OCI-LY1 (cell line): ENCODE measurements around the gene GET3.

Experiments used
- H2AFZ ChIP-seq: fragments of 200-600 bp; sonication (generic), shearing (Covaris generic); 2 replicates; pipeline ENCODE4 v1.6.0; 2014; ENCODE audit warnings: antibody characterized with exemption, mild to moderate bottlenecking, low read length
- H3F3A ChIP-seq: fragments of 200-600 bp; sonication (generic), shearing (Covaris generic); 2 replicates; pipeline ENCODE4 v1.6.0; 2014; ENCODE audit warnings: mild to moderate bottlenecking, antibody characterized with exemption, low read length, moderate library complexity; ENCODE audit not compliant: insufficient read depth
- H3K27ac ChIP-seq: fragments of 200-600 bp; sonication (generic); 2 replicates; pipeline ENCODE4 v1.5.1; 2014; ENCODE audit warnings: low read length, mixed run types, mild to moderate bottlenecking, low read depth; ENCODE audit not compliant: poor library complexity, severe bottlenecking
- H3K27me3 ChIP-seq: fragments of 200-600 bp; sonication (generic); 2 replicates; pipeline ENCODE4 v1.6.0; 2014; ENCODE audit warnings: antibody characterized with exemption, mild to moderate bottlenecking, low read length, moderate library complexity; ENCODE audit not compliant: insufficient read depth
- H3K36me3 ChIP-seq: fragments of 200-600 bp; sonication (generic); 2 replicates; pipeline ENCODE4 v1.6.1; 2014; ENCODE audit warnings: mild to moderate bottlenecking, antibody characterized with exemption, low read length, moderate library complexity, mixed read lengths; ENCODE audit not compliant: insufficient read depth
- H3K4me1 ChIP-seq: fragments of 200-600 bp; sonication (generic); 2 replicates; pipeline ENCODE4 v1.5.1; 2014; ENCODE audit warnings: mild to moderate bottlenecking, low read length, moderate library complexity; ENCODE audit not compliant: insufficient read depth, severe bottlenecking
- H3K4me2 ChIP-seq: fragments of 200-600 bp; sonication (generic), shearing (Covaris generic); 2 replicates; pipeline ENCODE4 v1.6.1; 2014; ENCODE audit warnings: low read length
- H3K4me3 ChIP-seq: fragments of 200-600 bp; sonication (generic); 2 replicates; pipeline ENCODE4 v1.5.1; 2014; ENCODE audit warnings: low read length, low read depth, mild to moderate bottlenecking, mixed read lengths; ENCODE audit not compliant: poor library complexity, severe bottlenecking
- H3K79me2 ChIP-seq: fragments of 200-600 bp; shearing (Covaris generic); 2 replicates; pipeline ENCODE4 v1.6.1; 2016; ENCODE audit warnings: mixed run types, low read length, mixed read lengths; ENCODE audit not compliant: insufficient read depth
- H3K9ac ChIP-seq: fragments of 200-600 bp; sonication (generic), shearing (Covaris generic); 2 replicates; pipeline ENCODE4 v1.6.1; 2014; ENCODE audit warnings: mild to moderate bottlenecking, low read length, mixed read lengths
- H3K9me2 ChIP-seq: fragments of 200-600 bp; sonication (generic), shearing (Covaris generic); 2 replicates; pipeline ENCODE4 v1.6.1; 2014; ENCODE audit warnings: low read depth, mild to moderate bottlenecking, low read length, mixed read lengths
- H3K9me3 ChIP-seq: fragments of 200-600 bp; shearing (Covaris generic); 2 replicates; pipeline ENCODE4 v1.6.1; 2014; ENCODE audit warnings: low read length, mixed read lengths
- H4K20me1 ChIP-seq: fragments of 200-600 bp; sonication (generic), shearing (Covaris generic); 2 replicates; pipeline ENCODE4 v1.6.0; 2016; ENCODE audit warnings: mild to moderate bottlenecking, low read length; ENCODE audit not compliant: insufficient read depth
- EZH2 ChIP-seq: fragments of 200-600 bp; sonication (generic), shearing (Covaris generic); IDR thresholded peaks from 2 replicates; pipeline ENCODE4 v1.8.0; 2017; ENCODE audit warnings: borderline replicate concordance, mixed run types, mild to moderate bottlenecking, antibody characterized with exemption, low read length, moderate library complexity, mixed read lengths
- TF ChIP-seq, protein P1 (sequence below): fragments of 200-600 bp; sonication (generic), shearing (Covaris generic); IDR thresholded peaks from 2 replicates; pipeline ENCODE4 v1.5.1; 2017; ENCODE audit warnings: mild to moderate bottlenecking, antibody characterized with exemption, low read length, moderate library complexity, mixed read lengths

GET3 gene

DNA sequence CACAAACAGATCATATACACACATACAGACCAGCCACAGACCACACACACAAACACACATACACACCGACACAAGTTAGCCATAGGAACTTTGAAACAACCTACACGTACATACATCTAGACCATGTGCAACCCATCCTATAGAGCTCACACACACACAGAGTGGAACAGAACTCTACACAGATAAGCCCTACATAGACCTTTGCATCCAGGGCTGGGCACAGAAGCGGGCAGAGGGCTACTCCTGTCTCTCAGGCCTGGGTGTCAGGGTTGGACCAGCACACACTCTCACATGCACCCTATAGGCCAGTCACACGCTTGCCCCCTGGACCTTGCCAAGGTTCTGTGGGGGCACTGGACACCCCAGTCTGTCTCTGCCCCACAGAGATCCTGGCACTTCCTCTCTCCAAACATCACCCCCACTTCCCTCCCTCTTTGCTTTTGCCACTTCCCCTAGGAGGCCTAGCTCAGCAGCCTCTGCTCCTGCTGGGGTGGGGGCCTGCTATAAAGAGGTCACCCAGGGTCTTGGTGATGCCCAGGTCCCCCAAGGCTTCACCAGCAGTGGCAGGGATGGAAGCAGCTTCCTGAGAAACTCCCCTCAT lies 48.2 kb downstream of the GET3 start:
- H3K36me3 ChIP-seq: no peaks in the 10 kb centered on the region
- peak overlapping the region; percentile 74 for H3K27ac ChIP-seq
- no peaks in the 10 kb centered on the region for H4K20me1 ChIP-seq
- H2AFZ ChIP-seq: no peak overlapping the region
- no peak overlapping the region; the same call in 1 of the 2 replicates for H3K9ac ChIP-seq
- H3K4me1 ChIP-seq: peaks cover 73% of the 10 kb centered on the region
- H3K4me3 ChIP-seq: no peak overlapping the region
- no peaks in the 10 kb centered on the region for H3K9me2 ChIP-seq
- no peak overlapping the region for H3K4me2 ChIP-seq
- H3K79me2 ChIP-seq: no peaks in the 10 kb centered on the region
- H3K27me3 ChIP-seq: no peaks in the 10 kb centered on the region
- no peaks in the 10 kb centered on the region for H3F3A ChIP-seq
- no peaks in the 10 kb centered on the region for H3K9me3 ChIP-seq
- no peak for TF ChIP-seq EZH2
- TF ChIP-seq, protein P1, sequence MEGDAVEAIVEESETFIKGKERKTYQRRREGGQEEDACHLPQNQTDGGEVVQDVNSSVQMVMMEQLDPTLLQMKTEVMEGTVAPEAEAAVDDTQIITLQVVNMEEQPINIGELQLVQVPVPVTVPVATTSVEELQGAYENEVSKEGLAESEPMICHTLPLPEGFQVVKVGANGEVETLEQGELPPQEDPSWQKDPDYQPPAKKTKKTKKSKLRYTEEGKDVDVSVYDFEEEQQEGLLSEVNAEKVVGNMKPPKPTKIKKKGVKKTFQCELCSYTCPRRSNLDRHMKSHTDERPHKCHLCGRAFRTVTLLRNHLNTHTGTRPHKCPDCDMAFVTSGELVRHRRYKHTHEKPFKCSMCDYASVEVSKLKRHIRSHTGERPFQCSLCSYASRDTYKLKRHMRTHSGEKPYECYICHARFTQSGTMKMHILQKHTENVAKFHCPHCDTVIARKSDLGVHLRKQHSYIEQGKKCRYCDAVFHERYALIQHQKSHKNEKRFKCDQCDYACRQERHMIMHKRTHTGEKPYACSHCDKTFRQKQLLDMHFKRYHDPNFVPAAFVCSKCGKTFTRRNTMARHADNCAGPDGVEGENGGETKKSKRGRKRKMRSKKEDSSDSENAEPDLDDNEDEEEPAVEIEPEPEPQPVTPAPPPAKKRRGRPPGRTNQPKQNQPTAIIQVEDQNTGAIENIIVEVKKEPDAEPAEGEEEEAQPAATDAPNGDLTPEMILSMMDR: no peak

DNA sequence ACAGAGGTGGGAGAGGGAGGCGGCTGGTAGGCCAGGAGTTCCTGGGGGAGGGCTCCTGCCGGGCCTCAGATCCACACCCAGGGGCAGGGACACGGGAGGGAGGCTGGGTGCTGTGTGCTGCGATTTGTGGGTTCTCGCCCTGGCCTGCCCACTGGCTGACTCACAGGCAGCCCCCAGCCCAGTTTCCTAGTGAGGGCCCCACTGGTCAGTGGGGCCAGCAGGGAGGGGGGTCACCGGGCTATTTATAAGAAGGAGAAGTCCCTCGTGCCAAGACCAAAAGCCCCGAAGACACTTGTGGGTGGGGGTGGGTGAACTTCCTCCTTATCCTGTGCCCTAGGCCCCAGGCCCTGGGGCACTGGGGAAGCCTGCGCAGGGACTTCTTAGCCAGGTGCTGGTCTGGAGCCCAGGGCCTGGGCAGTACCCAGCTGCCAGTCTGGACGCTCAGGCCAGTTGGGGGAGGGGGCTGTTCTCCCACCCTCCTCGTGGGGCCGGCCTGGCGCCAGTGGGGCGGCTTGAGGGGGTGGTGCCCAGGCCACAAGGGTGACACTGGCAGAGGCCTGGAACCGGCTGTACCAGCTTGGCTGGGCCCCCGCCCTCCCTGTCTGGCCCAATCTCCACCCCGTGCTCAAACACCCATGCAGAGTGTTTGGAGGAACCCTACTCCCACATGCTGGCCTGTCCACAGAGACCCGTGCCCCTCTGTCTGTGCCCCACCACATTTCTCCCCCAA lies 49.0 kb downstream of the GET3 start:
- Histone ChIP-seq H4K20me1 (no peaks in the 10 kb centered on the region), H3K27me3 (no peaks in the 10 kb centered on the region), H3K4me3 (no peak overlapping the region), H2AFZ (no peak overlapping the region), H3K9me2 (no peaks in the 10 kb centered on the region), H3K27ac (peak overlapping the region; percentile 74), H3K4me1 (peaks cover 80% of the 10 kb centered on the region), H3F3A (no peaks in the 10 kb centered on the region), H3K9ac (no peak overlapping the region; the same call in 1 of the 2 replicates), H3K9me3 (no peaks in the 10 kb centered on the region), H3K36me3 (no peaks in the 10 kb centered on the region), H3K79me2 (no peaks in the 10 kb centered on the region), H3K4me2 (no peak overlapping the region; the same call in 1 of the 2 replicates)
- no peak for TF ChIP-seq EZH2
- TF ChIP-seq, protein P1: no peak

DNA sequence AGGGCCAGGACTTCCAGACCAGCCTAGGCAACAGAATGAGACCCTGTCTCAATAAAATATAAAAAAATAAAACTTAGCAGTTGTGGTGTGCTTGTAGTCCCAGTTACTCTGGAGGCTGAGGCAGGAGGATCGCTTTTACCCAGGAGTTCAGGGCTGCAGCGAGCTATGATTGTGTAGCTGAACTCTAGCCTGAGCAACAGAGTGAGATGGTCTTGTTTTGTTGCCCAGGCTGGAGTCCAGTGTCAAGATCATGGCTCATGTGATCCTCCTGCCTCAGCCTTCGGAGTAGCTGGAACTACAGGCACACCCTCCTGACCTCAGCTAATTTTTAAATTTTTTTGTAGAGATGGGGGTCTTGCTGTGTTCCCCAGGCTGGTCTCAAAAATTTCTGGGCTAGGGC lies 49.7 kb downstream of the GET3 start:
- H4K20me1 ChIP-seq: no peaks in the 10 kb centered on the region
- H3K79me2 ChIP-seq: no peaks in the 10 kb centered on the region
- no peak overlapping the region for H3K9ac ChIP-seq
- H3K9me2 ChIP-seq: no peaks in the 10 kb centered on the region
- TF ChIP-seq, protein P1: no peak
- no peak for TF ChIP-seq EZH2
- no peaks in the 10 kb centered on the region for H3K27me3 ChIP-seq
- peak overlapping the region; percentile 74 for H3K27ac ChIP-seq
- no peak overlapping the region for H2AFZ ChIP-seq
- no peaks in the 10 kb centered on the region for H3F3A ChIP-seq
- no peak overlapping the region for H3K4me2 ChIP-seq
- H3K4me3 ChIP-seq: no peak overlapping the region
- H3K9me3 ChIP-seq: no peaks in the 10 kb centered on the region
- peaks cover 76% of the 10 kb centered on the region for H3K4me1 ChIP-seq
- H3K36me3 ChIP-seq: no peaks in the 10 kb centered on the region
